Panc1 (cell line): ENCODE measurements around the gene EEF1A2. TPM values are rescaled to one million over a fixed set of nuclear protein-coding genes. Genes with fewer than 3 reads are reported as not detected.

Experiments
- ATAC-seq: fragments of 200-7000 bp; cut with Tn5 transposase; 2 replicates; pipeline ENCODE4 v1.9.1; 2020; ENCODE audit warnings: mild to moderate bottlenecking, moderate library complexity
- BruUV-seq: library from RNA; stranded (reverse); fragments of 400-500 nt; replicated peaks from 2 replicates; lab custom pipeline; 2021; lab: Mats Ljungman, UMichigan
- CTCF ChIA-PET: fragments of 300-600 bp; sonication (Branson Sonifier 250); formaldehyde crosslinking; loops from one replicate; lab custom pipeline; 2022; ENCODE audit warnings: antibody characterized with exemption; lab: Charles Lee
- POLR2A ChIA-PET: fragments of 300-600 bp; sonication (Branson Sonifier 250); formaldehyde crosslinking; loops from one replicate; lab custom pipeline; 2022; ENCODE audit warnings: antibody characterized with exemption; lab: Charles Lee
- DNase-seq: peaks from one replicate; pipeline ENCODE4 v3.0.0-alpha.2; 2010; ENCODE audit warnings: low read depth, low spot score
- H3K27ac ChIP-seq: 2 replicates; pipeline ENCODE4 v1.5.1; 2011; ENCODE audit warnings: mild to moderate bottlenecking, low read length, inconsistent platforms
- H3K27me3 ChIP-seq: fragments of 200-500 bp; sonication (Bioruptor generic); 2 replicates; pipeline ENCODE4 v1.6.0; 2014; ENCODE audit warnings: low read length, inconsistent platforms; ENCODE audit not compliant: control insufficient read depth, insufficient read depth
- H3K36me3 ChIP-seq: fragments of 200-500 bp; sonication (Bioruptor generic); 2 replicates; pipeline ENCODE4 v1.5.1; 2014; ENCODE audit warnings: inconsistent platforms, mild to moderate bottlenecking, low read length, moderate library complexity; ENCODE audit not compliant: control insufficient read depth, insufficient read depth
- H3K4me1 ChIP-seq: 2 replicates; pipeline ENCODE4 v1.5.1; 2011; ENCODE audit warnings: inconsistent platforms, mild to moderate bottlenecking, low read length, moderate library complexity; ENCODE audit not compliant: control insufficient read depth, insufficient read depth
- H3K4me3 ChIP-seq, 2 experiments: 2 replicates each; pipeline ENCODE4 v1.5.1; 2011 to 2012; ENCODE audit warnings: low read depth in 2 of 2, low read length in 2 of 2, mild to moderate bottlenecking in 2 of 2, inconsistent platforms in 1 of 2, moderate library complexity in 1 of 2
- H3K9me3 ChIP-seq: fragments of 200-500 bp; sonication (Bioruptor generic); 2 replicates; pipeline ENCODE4 v1.5.1; 2014; ENCODE audit warnings: low read depth, mild to moderate bottlenecking, inconsistent platforms, low read length, moderate library complexity; ENCODE audit not compliant: control insufficient read depth, insufficient read depth
- CTCF ChIP-seq: fragments of 450-650 bp; IDR thresholded peaks from 2 replicates; pipeline ENCODE4 v1.5.1; 2017; ENCODE audit warnings: mild to moderate bottlenecking
- POLR2AphosphoS5 ChIP-seq: IDR thresholded peaks from 2 replicates; pipeline ENCODE4 v1.6.1; 2012; ENCODE audit warnings: mild to moderate bottlenecking, low read depth, low read length, moderate library complexity
- SIN3A ChIP-seq: IDR thresholded peaks from 2 replicates; pipeline ENCODE4 v1.6.1; 2012; ENCODE audit warnings: low read depth, mild to moderate bottlenecking, low read length, moderate library complexity, borderline replicate concordance; ENCODE audit not compliant: insufficient read depth
- TCF7L2 ChIP-seq: IDR thresholded peaks from 2 replicates; pipeline ENCODE4 v1.6.1; 2011; ENCODE audit warnings: mild to moderate bottlenecking, low read depth, low read length, inconsistent platforms
- in situ Hi-C: cut with HindIII; loops from 2 replicates; pipeline ENCODE4 v1.10.0; 2016; ENCODE audit warnings: low sequenced_read_pairs, low pct_unique_long_range_greater_than_20kb
- intact Hi-C: fragments of 100-400 bp; cut with micrococcal nuclease; formaldehyde crosslinking; loops from one replicate; pipeline ENCODE4 v1.10.0; 2022; ENCODE audit not compliant: unreplicated experiment
- total RNA-seq: library from RNA; stranded (reverse); gene quantifications from one replicate; pipeline ENCODE4 v1.2.1, GENCODE V29; 2021; ENCODE audit not compliant: unreplicated experiment
- TF ChIP-seq, protein P1 (sequence below), 2 experiments: IDR thresholded peaks; 2 replicates each; pipeline ENCODE4 v1.6.1; 2011 to 2012; ENCODE audit warnings: low read depth in 2 of 2, control low read depth in 1 of 2, low read length in 1 of 2, mild to moderate bottlenecking in 1 of 2, moderate library complexity in 1 of 2; ENCODE audit not compliant: insufficient read depth in 1 of 2

EEF1A2 gene
- total RNA-seq, 1 experiment from 2014 or later: 178 TPM

GRCh38 chr20:63534831-63535651, 36.2 kb upstream of the EEF1A2 start:
- Histone ChIP-seq H3K27me3 (no peaks in the 10 kb centered on the region), H3K4me3 (no peak overlapping the region), H3K36me3 (no peaks in the 10 kb centered on the region), H3K4me1 (peaks cover 17% of the 10 kb centered on the region), H3K27ac (no peak overlapping the region), H3K9me3 (no peaks in the 10 kb centered on the region)
- no peak for ATAC-seq
- POLR2A ChIA-PET: no interaction called here
- in situ Hi-C loops (loop anchor here (10.0 kb wide), 1 partner anchor 60 kb away; no protein-coding TSS in a partner anchor), intact Hi-C loops (no loop called here)
- DNase-seq: no peak
- TF ChIP-seq CTCF (no peak), SIN3A (no peak), POLR2AphosphoS5 (no peak), TCF7L2 (no peak)
- TF ChIP-seq, protein P1, sequence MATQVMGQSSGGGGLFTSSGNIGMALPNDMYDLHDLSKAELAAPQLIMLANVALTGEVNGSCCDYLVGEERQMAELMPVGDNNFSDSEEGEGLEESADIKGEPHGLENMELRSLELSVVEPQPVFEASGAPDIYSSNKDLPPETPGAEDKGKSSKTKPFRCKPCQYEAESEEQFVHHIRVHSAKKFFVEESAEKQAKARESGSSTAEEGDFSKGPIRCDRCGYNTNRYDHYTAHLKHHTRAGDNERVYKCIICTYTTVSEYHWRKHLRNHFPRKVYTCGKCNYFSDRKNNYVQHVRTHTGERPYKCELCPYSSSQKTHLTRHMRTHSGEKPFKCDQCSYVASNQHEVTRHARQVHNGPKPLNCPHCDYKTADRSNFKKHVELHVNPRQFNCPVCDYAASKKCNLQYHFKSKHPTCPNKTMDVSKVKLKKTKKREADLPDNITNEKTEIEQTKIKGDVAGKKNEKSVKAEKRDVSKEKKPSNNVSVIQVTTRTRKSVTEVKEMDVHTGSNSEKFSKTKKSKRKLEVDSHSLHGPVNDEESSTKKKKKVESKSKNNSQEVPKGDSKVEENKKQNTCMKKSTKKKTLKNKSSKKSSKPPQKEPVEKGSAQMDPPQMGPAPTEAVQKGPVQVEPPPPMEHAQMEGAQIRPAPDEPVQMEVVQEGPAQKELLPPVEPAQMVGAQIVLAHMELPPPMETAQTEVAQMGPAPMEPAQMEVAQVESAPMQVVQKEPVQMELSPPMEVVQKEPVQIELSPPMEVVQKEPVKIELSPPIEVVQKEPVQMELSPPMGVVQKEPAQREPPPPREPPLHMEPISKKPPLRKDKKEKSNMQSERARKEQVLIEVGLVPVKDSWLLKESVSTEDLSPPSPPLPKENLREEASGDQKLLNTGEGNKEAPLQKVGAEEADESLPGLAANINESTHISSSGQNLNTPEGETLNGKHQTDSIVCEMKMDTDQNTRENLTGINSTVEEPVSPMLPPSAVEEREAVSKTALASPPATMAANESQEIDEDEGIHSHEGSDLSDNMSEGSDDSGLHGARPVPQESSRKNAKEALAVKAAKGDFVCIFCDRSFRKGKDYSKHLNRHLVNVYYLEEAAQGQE (IDR thresholded peaks at IDR 0.05; ENCODE audit: insufficient read depth in 1 of 2, low read depth in 2 of 2, low read length in 1 of 2): no peak
- BruUV-seq: no TSS peak
- CTCF ChIA-PET: no interaction called here

DNA sequence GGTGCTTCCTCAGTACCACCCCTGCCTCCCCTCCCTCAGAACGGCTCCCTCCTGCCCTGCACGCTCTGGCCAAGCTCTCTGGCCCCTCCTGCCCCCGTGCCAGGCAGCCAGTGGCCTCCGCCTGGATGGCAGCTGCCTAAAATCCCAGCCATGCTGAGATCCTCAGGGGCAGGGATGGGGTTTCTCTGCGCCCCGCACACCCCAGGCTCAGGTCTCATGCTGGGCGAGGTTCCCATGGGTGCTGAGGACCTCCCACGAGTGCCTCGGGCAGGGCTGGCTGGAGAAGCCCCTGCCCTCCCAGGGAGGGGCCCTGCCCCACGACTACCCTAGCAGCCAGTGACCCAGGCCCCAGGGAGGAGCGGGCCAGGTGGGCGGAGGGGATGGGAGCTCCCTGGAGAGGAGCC, 35.5 kb upstream of the EEF1A2 start:
- intact Hi-C loops: no loop called here
- POLR2A ChIA-PET: no interaction called here
- ATAC-seq (no peak), DNase-seq (no peak)
- Histone ChIP-seq H3K27ac (no peak overlapping the region), H3K36me3 (no peaks in the 10 kb centered on the region), H3K4me1 (peaks cover 17% of the 10 kb centered on the region), H3K4me3 (no peak overlapping the region), H3K9me3 (no peaks in the 10 kb centered on the region), H3K27me3 (no peaks in the 10 kb centered on the region)
- CTCF ChIA-PET: no interaction called here
- BruUV-seq: no TSS peak
- no peak for TF ChIP-seq CTCF
- TF ChIP-seq, protein P1 (IDR thresholded peaks at IDR 0.05; ENCODE audit: insufficient read depth in 1 of 2, low read depth in 2 of 2, low read length in 1 of 2): no peak
- in situ Hi-C loops: loop anchor here (10.0 kb wide), 1 partner anchor 60 kb away; no protein-coding TSS in a partner anchor
